ENCODE measurements around the gene PDZD2. TPM values are rescaled to one million over a fixed set of nuclear protein-coding genes. Genes with fewer than 3 reads are reported as not detected.

PDZD2 gene
- total and polyA plus RNA-seq, 2 experiments from 2014 or later = 1.7 to 4.0 TPM

DNA sequence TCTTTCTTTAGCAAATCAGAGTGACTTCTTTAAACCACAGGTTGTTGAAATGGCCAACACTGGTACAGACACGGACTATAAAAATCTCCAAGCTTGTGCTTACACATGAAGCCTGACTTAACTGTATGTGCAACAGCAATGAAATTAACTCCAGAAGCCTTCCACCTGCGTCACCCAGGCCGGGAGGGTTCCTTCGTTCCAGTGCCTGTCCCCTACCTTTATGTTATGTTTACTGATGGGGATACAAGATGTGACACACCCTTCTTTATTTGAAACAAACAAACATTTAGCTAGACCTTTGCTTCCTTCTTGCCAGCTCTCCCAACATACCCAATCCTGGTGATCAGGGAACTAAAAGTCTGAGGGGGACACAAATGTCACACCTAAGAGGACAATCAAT is 469.2 kb downstream of the PDZD2 start:
- H3K36me3 ChIP-seq (replicated peaks; ENCODE audit: insufficient read depth, low read depth) = no peaks in the 10 kb centered on the region
- H3K27ac ChIP-seq = no peak overlapping the region
- H4K20me1 ChIP-seq (ENCODE audit: insufficient read depth, poor library complexity, severe bottlenecking) = no peaks in the 10 kb centered on the region
- H3K4me1 ChIP-seq (ENCODE audit: insufficient read depth) = no peaks in the 10 kb centered on the region
- WGBS (ENCODE audit: low lambda C conversion rate, missing lambda C conversion rate) = 94% methylated on average over 4 of the region's 4 CpGs
- no peaks in the 10 kb centered on the region for H3K9me2 ChIP-seq (replicated peaks; ENCODE audit: insufficient read depth)
- no peak overlapping the region for H2AFZ ChIP-seq
- H3K9me3 ChIP-seq (ENCODE audit: low read depth) = no peaks in the 10 kb centered on the region
- no peak for DNase-seq (ENCODE audit: low spot score)
- TF ChIP-seq EZH2 (IDR thresholded peaks at IDR 0.05; ENCODE audit: borderline replicate concordance) (no peak), EZH2phosphoT487 (IDR thresholded peaks at IDR 0.05; ENCODE audit: low read depth, severe bottlenecking, unreplicated experiment) (no peak)
- TF ChIP-seq, protein P1, sequence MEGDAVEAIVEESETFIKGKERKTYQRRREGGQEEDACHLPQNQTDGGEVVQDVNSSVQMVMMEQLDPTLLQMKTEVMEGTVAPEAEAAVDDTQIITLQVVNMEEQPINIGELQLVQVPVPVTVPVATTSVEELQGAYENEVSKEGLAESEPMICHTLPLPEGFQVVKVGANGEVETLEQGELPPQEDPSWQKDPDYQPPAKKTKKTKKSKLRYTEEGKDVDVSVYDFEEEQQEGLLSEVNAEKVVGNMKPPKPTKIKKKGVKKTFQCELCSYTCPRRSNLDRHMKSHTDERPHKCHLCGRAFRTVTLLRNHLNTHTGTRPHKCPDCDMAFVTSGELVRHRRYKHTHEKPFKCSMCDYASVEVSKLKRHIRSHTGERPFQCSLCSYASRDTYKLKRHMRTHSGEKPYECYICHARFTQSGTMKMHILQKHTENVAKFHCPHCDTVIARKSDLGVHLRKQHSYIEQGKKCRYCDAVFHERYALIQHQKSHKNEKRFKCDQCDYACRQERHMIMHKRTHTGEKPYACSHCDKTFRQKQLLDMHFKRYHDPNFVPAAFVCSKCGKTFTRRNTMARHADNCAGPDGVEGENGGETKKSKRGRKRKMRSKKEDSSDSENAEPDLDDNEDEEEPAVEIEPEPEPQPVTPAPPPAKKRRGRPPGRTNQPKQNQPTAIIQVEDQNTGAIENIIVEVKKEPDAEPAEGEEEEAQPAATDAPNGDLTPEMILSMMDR (IDR thresholded peaks at IDR 0.05; ENCODE audit: poor library complexity) = no peak
- no peaks in the 10 kb centered on the region for H3K27me3 ChIP-seq
- no peak overlapping the region for H3K4me3 ChIP-seq
- H3K79me2 ChIP-seq = peaks cover 18% of the 10 kb centered on the region
- H3K4me2 ChIP-seq = no peak overlapping the region

DNA sequence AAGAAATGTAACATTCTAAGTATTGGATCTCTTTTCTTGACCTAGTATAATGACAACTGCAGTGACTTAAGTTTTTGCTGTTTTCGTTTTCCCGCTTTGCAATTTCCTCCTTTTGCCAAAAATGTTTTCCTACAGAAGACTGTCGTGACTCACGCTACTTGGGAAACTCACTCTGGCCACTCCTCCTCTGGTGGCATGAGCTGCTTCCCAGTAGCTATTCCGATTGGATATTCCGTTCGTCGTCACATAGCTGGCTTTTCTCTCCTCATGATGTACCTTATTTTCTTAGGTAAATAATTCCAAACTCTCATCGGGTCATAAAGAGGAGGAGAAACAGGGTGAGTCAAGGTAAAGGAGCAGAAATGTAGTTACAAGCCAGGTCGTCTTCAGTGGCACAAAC is 470.3 kb downstream of the PDZD2 start:
- H3K79me2 ChIP-seq = peaks cover 27% of the 10 kb centered on the region
- H3K9me3 ChIP-seq (ENCODE audit: low read depth) = no peaks in the 10 kb centered on the region
- H3K27me3 ChIP-seq = no peaks in the 10 kb centered on the region
- TF ChIP-seq, protein P1 (IDR thresholded peaks at IDR 0.05; ENCODE audit: poor library complexity) = no peak
- TF ChIP-seq EZH2phosphoT487 (IDR thresholded peaks at IDR 0.05; ENCODE audit: low read depth, severe bottlenecking, unreplicated experiment) (no peak), EZH2 (IDR thresholded peaks at IDR 0.05; ENCODE audit: borderline replicate concordance) (no peak)
- no peak overlapping the region for H3K27ac ChIP-seq
- no peak overlapping the region for H2AFZ ChIP-seq
- 96% methylated on average over 10 of the region's 10 CpGs for WGBS (ENCODE audit: low lambda C conversion rate, missing lambda C conversion rate)
- H3K36me3 ChIP-seq (replicated peaks; ENCODE audit: insufficient read depth, low read depth) = no peaks in the 10 kb centered on the region
- H4K20me1 ChIP-seq (ENCODE audit: insufficient read depth, poor library complexity, severe bottlenecking) = no peaks in the 10 kb centered on the region
- DNase-seq (ENCODE audit: low spot score) = no peak
- H3K4me1 ChIP-seq (ENCODE audit: insufficient read depth) = no peaks in the 10 kb centered on the region
- no peaks in the 10 kb centered on the region for H3K9me2 ChIP-seq (replicated peaks; ENCODE audit: insufficient read depth)
- H3K4me2 ChIP-seq = no peak overlapping the region
- H3K4me3 ChIP-seq = no peak overlapping the region

DNA sequence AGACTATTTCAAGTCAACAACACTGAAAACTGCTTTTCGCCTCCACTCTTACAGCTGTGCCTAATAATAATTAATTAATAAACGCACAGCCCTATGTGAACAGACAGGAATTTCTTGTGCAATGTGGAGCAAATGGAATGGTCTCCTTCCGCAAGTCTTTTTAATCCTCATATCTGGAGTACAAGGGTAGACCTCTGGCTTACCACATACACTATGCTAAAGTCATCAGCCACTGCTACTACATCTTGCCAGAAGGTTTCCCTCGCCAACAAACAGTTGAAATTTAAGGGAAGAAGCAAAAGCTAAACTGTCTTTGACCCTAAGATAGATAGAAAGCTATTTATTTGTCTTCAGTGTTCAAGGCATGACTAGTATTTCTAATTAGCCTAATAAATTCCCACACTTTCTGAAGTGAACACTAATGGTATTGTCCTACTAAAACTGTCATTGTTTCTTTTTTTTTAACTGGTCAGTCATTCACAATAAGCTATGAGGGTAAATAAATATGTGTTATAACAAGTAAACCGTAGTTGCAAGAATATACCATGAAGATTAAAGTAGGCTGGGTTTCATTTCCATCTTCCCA is 471.3 kb downstream of the PDZD2 start:
- no peak for DNase-seq (ENCODE audit: low spot score)
- H3K9me3 ChIP-seq (ENCODE audit: low read depth) = no peaks in the 10 kb centered on the region
- no peaks in the 10 kb centered on the region for H3K27me3 ChIP-seq
- no peak overlapping the region for H3K27ac ChIP-seq
- H3K36me3 ChIP-seq (replicated peaks; ENCODE audit: insufficient read depth, low read depth) = no peaks in the 10 kb centered on the region
- H4K20me1 ChIP-seq (ENCODE audit: insufficient read depth, poor library complexity, severe bottlenecking) = no peaks in the 10 kb centered on the region
- no peak overlapping the region for H3K4me3 ChIP-seq
- H3K4me2 ChIP-seq = no peak overlapping the region
- WGBS (ENCODE audit: low lambda C conversion rate, missing lambda C conversion rate) = 84% methylated on average over 5 of the region's 5 CpGs
- no peaks in the 10 kb centered on the region for H3K9me2 ChIP-seq (replicated peaks; ENCODE audit: insufficient read depth)
- TF ChIP-seq, protein P1 (IDR thresholded peaks at IDR 0.05; ENCODE audit: poor library complexity) = no peak
- no peak for TF ChIP-seq EZH2phosphoT487 (IDR thresholded peaks at IDR 0.05; ENCODE audit: low read depth, severe bottlenecking, unreplicated experiment)
- TF ChIP-seq EZH2 (IDR thresholded peaks at IDR 0.05; ENCODE audit: borderline replicate concordance) = no peak
- H3K4me1 ChIP-seq (ENCODE audit: insufficient read depth) = no peaks in the 10 kb centered on the region
- peaks cover 36% of the 10 kb centered on the region for H3K79me2 ChIP-seq
- no peak overlapping the region for H2AFZ ChIP-seq

Data from hepatocyte (in vitro differentiated cells).